WTC11 (cell line): ENCODE data around the gene DDIT4L. TPM values are rescaled to one million over a fixed set of nuclear protein-coding genes. Genes with fewer than 3 reads are reported as not detected.

Source experiments
- ATAC-seq: fragments of 200-7000 bp; cut with Tn5 transposase; 2 replicates; pipeline ENCODE4 v1.10.0; 2021; ENCODE audit warnings: mild to moderate bottlenecking, moderate library complexity
- CTCF ChIA-PET: fragments of 300-600 bp; sonication (Branson Sonifier 250); formaldehyde crosslinking; loops from one replicate; lab custom pipeline; 2021; ENCODE audit warnings: antibody characterized with exemption; lab: Charles Lee
- POLR2A ChIA-PET: fragments of 350-600 bp; sonication (Branson Sonifier 250); formaldehyde crosslinking; loops from one replicate; lab custom pipeline; 2021; ENCODE audit warnings: antibody characterized with exemption; lab: Charles Lee
- DNase-seq: peaks from one replicate; pipeline ENCODE4 v3.0.0; 2021; ENCODE audit warnings: low spot score
- H3K27ac Mint-ChIP-seq: 2 replicates; pipeline ENCODE4 v1.8.0; 2021; ENCODE audit warnings: mixed read lengths
- H3K27me3 Mint-ChIP-seq: 2 replicates; pipeline ENCODE4 v1.8.0; 2021; ENCODE audit warnings: low read depth, mild to moderate bottlenecking, moderate library complexity, mixed read lengths
- H3K36me3 Mint-ChIP-seq: 2 replicates; pipeline ENCODE4 v1.8.0; 2021; ENCODE audit warnings: mixed read lengths
- H3K4me1 Mint-ChIP-seq: 2 replicates; pipeline ENCODE4 v1.8.0; 2022; ENCODE audit warnings: mixed read lengths
- H3K4me3 Mint-ChIP-seq: 2 replicates; pipeline ENCODE4 v1.8.0; 2021; ENCODE audit warnings: mild to moderate bottlenecking, moderate library complexity, mixed read lengths
- H3K9me3 Mint-ChIP-seq: 2 replicates; pipeline ENCODE4 v1.8.0; 2021; ENCODE audit warnings: mixed read lengths
- FOXK1 ChIP-seq: sonication (generic); formaldehyde crosslinking; IDR thresholded peaks from 2 replicates; pipeline ENCODE4 v1.8.0; 2022; ENCODE audit warnings: mild to moderate bottlenecking, moderate library complexity, missing genetic modification reagents
- JAZF1 ChIP-seq: fragments of 250-450 bp; sonication (Bioruptor Pico); IDR thresholded peaks from 2 replicates; pipeline ENCODE4 v1.9.0; 2021; ENCODE audit warnings: moderate library complexity, mild to moderate bottlenecking, inconsistent platforms
- JUN ChIP-seq: sonication (generic); formaldehyde crosslinking; IDR thresholded peaks from 2 replicates; pipeline ENCODE4 v1.8.0; 2023; ENCODE audit warnings: mild to moderate bottlenecking, missing genetic modification reagents
- KAT7 ChIP-seq: sonication (generic); formaldehyde crosslinking; IDR thresholded peaks from 2 replicates; pipeline ENCODE4 v1.8.1; 2023; ENCODE audit warnings: missing genetic modification reagents, mild to moderate bottlenecking, borderline replicate concordance
- NFATC4 ChIP-seq: fragments of 250-450 bp; sonication (Bioruptor Pico); IDR thresholded peaks from 2 replicates; pipeline ENCODE4 v1.9.0; 2021; ENCODE audit warnings: mild to moderate bottlenecking
- NFE2L1 ChIP-seq: sonication (generic); formaldehyde crosslinking; IDR thresholded peaks from 2 replicates; pipeline ENCODE4 v1.8.1; 2023; ENCODE audit warnings: missing genetic modification reagents
- TEAD4 ChIP-seq: sonication (generic); formaldehyde crosslinking; IDR thresholded peaks from 2 replicates; pipeline ENCODE4 v1.8.0; 2022; ENCODE audit warnings: mild to moderate bottlenecking, missing genetic modification reagents
- ZBTB21 ChIP-seq: sonication (generic); formaldehyde crosslinking; IDR thresholded peaks from 2 replicates; pipeline ENCODE4 v1.8.1; 2023; ENCODE audit warnings: mild to moderate bottlenecking, missing genetic modification reagents, borderline replicate concordance
- ZNF263 ChIP-seq: sonication (generic); formaldehyde crosslinking; IDR thresholded peaks from 2 replicates; pipeline ENCODE4 v1.8.1; 2022; ENCODE audit warnings: low read depth, mild to moderate bottlenecking, moderate library complexity, missing genetic modification reagents
- ZNF416 ChIP-seq: fragments of 250-450 bp; sonication (Bioruptor Pico); IDR thresholded peaks from 2 replicates; pipeline ENCODE4 v1.9.0; 2021; ENCODE audit warnings: mild to moderate bottlenecking, inconsistent platforms
- ZNF423 ChIP-seq: fragments of 250-450 bp; sonication (Bioruptor Pico); IDR thresholded peaks from 2 replicates; pipeline ENCODE4 v2.1.2; 2022; ENCODE audit warnings: mild to moderate bottlenecking, moderate library complexity
- ZNF671 ChIP-seq: fragments of 250-450 bp; sonication (Bioruptor Pico); IDR thresholded peaks from 2 replicates; pipeline ENCODE4 v1.8.0; 2021; ENCODE audit warnings: mild to moderate bottlenecking
- total RNA-seq: library from RNA; stranded (reverse); gene quantifications from 3 replicates; pipeline ENCODE4 v1.2.3, GENCODE V29; 2021
- TF ChIP-seq, protein P1 (sequence below): sonication (generic); formaldehyde crosslinking; IDR thresholded peaks from 2 replicates; pipeline ENCODE4 v1.8.0; 2023; ENCODE audit warnings: missing genetic modification reagents
- TF ChIP-seq, protein P2 (sequence below): fragments of 250-450 bp; sonication (Bioruptor Pico); IDR thresholded peaks from 2 replicates; pipeline ENCODE4 v1.9.0; 2021; ENCODE audit warnings: mild to moderate bottlenecking
- TF ChIP-seq, protein P3 (sequence below): sonication (generic); formaldehyde crosslinking; IDR thresholded peaks from 2 replicates; pipeline ENCODE4 v1.8.0; 2022; ENCODE audit warnings: mild to moderate bottlenecking, missing genetic modification reagents
- TF ChIP-seq, protein P4 (sequence below): sonication (generic); formaldehyde crosslinking; IDR thresholded peaks from 2 replicates; pipeline ENCODE4 v1.8.1; 2023; ENCODE audit warnings: mild to moderate bottlenecking, missing genetic modification reagents, borderline replicate concordance
- TF ChIP-seq, protein P5 (sequence below): sonication (generic); formaldehyde crosslinking; conservative IDR thresholded peaks from 2 replicates; pipeline ENCODE4 v1.8.1; 2023; ENCODE audit warnings: mild to moderate bottlenecking, low read depth, missing genetic modification reagents, moderate library complexity
- TF ChIP-seq, protein P6 (sequence below): sonication (generic); formaldehyde crosslinking; IDR thresholded peaks from 2 replicates; pipeline ENCODE4 v1.8.0; 2022; ENCODE audit warnings: mild to moderate bottlenecking, missing genetic modification reagents
- TF ChIP-seq, protein P7 (sequence below): sonication (generic); formaldehyde crosslinking; IDR thresholded peaks from 2 replicates; pipeline ENCODE4 v1.8.1; 2022; ENCODE audit warnings: mild to moderate bottlenecking, moderate library complexity, missing genetic modification reagents
- TF ChIP-seq, protein P8 (sequence below): sonication (generic); formaldehyde crosslinking; IDR thresholded peaks from 2 replicates; pipeline ENCODE4 v1.8.0; 2023; ENCODE audit warnings: mild to moderate bottlenecking, missing genetic modification reagents

DDIT4L gene
- total RNA-seq, 1 experiment from 2014 or later, result 3.8 TPM

DNA sequence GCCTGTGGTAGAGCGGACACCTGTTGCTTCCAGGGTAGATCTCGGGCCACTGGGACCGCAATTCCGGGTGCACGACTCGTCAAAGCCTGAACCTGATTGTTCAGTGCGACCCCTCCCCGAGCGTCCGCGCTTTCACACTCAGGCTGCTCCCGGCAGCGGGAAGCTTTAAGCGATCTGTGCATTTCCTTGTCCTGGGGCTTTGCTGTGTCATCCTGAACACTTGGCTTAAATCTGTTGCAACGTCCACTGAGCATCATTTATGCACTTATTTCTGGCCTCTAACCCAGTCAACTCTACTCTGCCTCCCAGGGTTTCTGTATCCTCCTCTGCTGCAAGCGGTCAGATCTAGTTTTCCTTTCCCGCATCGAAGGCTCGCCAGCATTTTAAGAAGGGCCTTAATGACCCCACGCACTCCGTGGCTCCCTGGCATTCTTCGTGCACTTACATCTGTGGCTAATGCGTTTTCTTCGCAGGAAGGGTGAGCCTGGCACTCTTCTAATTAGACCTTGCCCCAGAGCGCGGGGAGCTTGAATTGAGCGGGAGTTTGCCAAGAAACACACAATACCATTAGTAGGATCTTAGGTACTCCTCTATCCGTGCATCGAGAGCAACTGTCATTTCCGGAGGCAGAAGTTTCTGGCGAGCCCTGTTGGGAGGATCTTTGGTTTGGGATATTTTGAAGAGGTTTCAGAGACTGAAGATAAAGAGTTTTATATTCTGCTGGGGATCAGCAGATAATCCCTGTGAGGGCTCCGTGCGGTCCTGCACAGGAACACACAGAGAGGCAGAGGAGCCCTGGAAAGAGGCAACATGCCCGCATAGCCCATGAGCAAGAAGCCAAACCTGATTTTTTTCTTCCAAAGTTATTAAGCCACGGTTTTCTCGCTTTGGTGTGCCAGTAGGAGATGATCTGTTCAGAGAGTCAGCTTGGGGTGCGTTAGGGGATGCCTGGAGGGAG is 654 bp upstream of the DDIT4L start:
- CTCF ChIA-PET, result interaction anchor here (0.9 kb wide), 1 partner anchor 97 kb away, joined by 3 read pairs; no protein-coding TSS in a partner anchor
- DNase-seq (no peak), ATAC-seq (peak; percentile 31)
- Mint-ChIP-seq H3K9me3 (peaks cover 4% of the 10 kb centered on the region; the same call in 1 of the 2 replicates), H3K36me3 (peaks cover 5% of the 10 kb centered on the region; the same call in 1 of the 2 replicates), H3K4me3 (peak overlapping the region; percentile 89), H3K4me1 (peaks cover 39% of the 10 kb centered on the region), H3K27ac (no peak overlapping the region), H3K27me3 (peaks cover 42% of the 10 kb centered on the region)
- TF ChIP-seq JAZF1 (CRISPR knock-in tag) (no peak), JUN (no peak), ZNF423 (CRISPR knock-in tag) (no peak), NFE2L1 (CRISPR knock-in tag) (peak; percentile 67; the same call in 1 of the 2 replicates), TEAD4 (CRISPR knock-in tag) (no peak), KAT7 (no peak), ZBTB21 (CRISPR knock-in tag) (no peak), ZNF416 (CRISPR knock-in tag) (no peak), FOXK1 (CRISPR knock-in tag) (0 out of 2 replicates have a peak, but pooled peaks have one; percentile 16), ZNF671 (no peak), NFATC4 (no peak), ZNF263 (CRISPR knock-in tag) (no peak)
- TF ChIP-seq, protein P1, sequence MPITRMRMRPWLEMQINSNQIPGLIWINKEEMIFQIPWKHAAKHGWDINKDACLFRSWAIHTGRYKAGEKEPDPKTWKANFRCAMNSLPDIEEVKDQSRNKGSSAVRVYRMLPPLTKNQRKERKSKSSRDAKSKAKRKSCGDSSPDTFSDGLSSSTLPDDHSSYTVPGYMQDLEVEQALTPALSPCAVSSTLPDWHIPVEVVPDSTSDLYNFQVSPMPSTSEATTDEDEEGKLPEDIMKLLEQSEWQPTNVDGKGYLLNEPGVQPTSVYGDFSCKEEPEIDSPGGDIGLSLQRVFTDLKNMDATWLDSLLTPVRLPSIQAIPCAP (CRISPR knock-in tag), result no peak
- TF ChIP-seq, protein P2, sequence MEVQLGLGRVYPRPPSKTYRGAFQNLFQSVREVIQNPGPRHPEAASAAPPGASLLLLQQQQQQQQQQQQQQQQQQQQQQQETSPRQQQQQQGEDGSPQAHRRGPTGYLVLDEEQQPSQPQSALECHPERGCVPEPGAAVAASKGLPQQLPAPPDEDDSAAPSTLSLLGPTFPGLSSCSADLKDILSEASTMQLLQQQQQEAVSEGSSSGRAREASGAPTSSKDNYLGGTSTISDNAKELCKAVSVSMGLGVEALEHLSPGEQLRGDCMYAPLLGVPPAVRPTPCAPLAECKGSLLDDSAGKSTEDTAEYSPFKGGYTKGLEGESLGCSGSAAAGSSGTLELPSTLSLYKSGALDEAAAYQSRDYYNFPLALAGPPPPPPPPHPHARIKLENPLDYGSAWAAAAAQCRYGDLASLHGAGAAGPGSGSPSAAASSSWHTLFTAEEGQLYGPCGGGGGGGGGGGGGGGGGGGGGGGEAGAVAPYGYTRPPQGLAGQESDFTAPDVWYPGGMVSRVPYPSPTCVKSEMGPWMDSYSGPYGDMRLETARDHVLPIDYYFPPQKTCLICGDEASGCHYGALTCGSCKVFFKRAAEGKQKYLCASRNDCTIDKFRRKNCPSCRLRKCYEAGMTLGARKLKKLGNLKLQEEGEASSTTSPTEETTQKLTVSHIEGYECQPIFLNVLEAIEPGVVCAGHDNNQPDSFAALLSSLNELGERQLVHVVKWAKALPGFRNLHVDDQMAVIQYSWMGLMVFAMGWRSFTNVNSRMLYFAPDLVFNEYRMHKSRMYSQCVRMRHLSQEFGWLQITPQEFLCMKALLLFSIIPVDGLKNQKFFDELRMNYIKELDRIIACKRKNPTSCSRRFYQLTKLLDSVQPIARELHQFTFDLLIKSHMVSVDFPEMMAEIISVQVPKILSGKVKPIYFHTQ (CRISPR knock-in tag), result no peak
- TF ChIP-seq, protein P3, sequence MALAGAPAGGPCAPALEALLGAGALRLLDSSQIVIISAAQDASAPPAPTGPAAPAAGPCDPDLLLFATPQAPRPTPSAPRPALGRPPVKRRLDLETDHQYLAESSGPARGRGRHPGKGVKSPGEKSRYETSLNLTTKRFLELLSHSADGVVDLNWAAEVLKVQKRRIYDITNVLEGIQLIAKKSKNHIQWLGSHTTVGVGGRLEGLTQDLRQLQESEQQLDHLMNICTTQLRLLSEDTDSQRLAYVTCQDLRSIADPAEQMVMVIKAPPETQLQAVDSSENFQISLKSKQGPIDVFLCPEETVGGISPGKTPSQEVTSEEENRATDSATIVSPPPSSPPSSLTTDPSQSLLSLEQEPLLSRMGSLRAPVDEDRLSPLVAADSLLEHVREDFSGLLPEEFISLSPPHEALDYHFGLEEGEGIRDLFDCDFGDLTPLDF (CRISPR knock-in tag), result no peak
- TF ChIP-seq, protein P4, sequence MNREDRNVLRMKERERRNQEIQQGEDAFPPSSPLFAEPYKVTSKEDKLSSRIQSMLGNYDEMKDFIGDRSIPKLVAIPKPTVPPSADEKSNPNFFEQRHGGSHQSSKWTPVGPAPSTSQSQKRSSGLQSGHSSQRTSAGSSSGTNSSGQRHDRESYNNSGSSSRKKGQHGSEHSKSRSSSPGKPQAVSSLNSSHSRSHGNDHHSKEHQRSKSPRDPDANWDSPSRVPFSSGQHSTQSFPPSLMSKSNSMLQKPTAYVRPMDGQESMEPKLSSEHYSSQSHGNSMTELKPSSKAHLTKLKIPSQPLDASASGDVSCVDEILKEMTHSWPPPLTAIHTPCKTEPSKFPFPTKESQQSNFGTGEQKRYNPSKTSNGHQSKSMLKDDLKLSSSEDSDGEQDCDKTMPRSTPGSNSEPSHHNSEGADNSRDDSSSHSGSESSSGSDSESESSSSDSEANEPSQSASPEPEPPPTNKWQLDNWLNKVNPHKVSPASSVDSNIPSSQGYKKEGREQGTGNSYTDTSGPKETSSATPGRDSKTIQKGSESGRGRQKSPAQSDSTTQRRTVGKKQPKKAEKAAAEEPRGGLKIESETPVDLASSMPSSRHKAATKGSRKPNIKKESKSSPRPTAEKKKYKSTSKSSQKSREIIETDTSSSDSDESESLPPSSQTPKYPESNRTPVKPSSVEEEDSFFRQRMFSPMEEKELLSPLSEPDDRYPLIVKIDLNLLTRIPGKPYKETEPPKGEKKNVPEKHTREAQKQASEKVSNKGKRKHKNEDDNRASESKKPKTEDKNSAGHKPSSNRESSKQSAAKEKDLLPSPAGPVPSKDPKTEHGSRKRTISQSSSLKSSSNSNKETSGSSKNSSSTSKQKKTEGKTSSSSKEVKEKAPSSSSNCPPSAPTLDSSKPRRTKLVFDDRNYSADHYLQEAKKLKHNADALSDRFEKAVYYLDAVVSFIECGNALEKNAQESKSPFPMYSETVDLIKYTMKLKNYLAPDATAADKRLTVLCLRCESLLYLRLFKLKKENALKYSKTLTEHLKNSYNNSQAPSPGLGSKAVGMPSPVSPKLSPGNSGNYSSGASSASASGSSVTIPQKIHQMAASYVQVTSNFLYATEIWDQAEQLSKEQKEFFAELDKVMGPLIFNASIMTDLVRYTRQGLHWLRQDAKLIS, result no peak
- TF ChIP-seq, protein P5, sequence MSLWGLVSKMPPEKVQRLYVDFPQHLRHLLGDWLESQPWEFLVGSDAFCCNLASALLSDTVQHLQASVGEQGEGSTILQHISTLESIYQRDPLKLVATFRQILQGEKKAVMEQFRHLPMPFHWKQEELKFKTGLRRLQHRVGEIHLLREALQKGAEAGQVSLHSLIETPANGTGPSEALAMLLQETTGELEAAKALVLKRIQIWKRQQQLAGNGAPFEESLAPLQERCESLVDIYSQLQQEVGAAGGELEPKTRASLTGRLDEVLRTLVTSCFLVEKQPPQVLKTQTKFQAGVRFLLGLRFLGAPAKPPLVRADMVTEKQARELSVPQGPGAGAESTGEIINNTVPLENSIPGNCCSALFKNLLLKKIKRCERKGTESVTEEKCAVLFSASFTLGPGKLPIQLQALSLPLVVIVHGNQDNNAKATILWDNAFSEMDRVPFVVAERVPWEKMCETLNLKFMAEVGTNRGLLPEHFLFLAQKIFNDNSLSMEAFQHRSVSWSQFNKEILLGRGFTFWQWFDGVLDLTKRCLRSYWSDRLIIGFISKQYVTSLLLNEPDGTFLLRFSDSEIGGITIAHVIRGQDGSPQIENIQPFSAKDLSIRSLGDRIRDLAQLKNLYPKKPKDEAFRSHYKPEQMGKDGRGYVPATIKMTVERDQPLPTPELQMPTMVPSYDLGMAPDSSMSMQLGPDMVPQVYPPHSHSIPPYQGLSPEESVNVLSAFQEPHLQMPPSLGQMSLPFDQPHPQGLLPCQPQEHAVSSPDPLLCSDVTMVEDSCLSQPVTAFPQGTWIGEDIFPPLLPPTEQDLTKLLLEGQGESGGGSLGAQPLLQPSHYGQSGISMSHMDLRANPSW (CRISPR knock-in tag), result no peak
- TF ChIP-seq, protein P6, sequence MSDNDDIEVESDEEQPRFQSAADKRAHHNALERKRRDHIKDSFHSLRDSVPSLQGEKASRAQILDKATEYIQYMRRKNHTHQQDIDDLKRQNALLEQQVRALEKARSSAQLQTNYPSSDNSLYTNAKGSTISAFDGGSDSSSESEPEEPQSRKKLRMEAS (CRISPR knock-in tag), result 0 out of 2 replicates have a peak, but pooled peaks have one; percentile 13
- TF ChIP-seq, protein P7, sequence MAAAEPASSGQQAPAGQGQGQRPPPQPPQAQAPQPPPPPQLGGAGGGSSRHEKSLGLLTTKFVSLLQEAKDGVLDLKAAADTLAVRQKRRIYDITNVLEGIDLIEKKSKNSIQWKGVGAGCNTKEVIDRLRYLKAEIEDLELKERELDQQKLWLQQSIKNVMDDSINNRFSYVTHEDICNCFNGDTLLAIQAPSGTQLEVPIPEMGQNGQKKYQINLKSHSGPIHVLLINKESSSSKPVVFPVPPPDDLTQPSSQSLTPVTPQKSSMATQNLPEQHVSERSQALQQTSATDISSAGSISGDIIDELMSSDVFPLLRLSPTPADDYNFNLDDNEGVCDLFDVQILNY, result no peak
- TF ChIP-seq, protein P8, sequence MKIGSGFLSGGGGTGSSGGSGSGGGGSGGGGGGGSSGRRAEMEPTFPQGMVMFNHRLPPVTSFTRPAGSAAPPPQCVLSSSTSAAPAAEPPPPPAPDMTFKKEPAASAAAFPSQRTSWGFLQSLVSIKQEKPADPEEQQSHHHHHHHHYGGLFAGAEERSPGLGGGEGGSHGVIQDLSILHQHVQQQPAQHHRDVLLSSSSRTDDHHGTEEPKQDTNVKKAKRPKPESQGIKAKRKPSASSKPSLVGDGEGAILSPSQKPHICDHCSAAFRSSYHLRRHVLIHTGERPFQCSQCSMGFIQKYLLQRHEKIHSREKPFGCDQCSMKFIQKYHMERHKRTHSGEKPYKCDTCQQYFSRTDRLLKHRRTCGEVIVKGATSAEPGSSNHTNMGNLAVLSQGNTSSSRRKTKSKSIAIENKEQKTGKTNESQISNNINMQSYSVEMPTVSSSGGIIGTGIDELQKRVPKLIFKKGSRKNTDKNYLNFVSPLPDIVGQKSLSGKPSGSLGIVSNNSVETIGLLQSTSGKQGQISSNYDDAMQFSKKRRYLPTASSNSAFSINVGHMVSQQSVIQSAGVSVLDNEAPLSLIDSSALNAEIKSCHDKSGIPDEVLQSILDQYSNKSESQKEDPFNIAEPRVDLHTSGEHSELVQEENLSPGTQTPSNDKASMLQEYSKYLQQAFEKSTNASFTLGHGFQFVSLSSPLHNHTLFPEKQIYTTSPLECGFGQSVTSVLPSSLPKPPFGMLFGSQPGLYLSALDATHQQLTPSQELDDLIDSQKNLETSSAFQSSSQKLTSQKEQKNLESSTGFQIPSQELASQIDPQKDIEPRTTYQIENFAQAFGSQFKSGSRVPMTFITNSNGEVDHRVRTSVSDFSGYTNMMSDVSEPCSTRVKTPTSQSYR, result no peak
- POLR2A ChIA-PET, result no interaction called here
